ENCODE measurements around the gene RRAD.

Gene RRAD

DNA sequence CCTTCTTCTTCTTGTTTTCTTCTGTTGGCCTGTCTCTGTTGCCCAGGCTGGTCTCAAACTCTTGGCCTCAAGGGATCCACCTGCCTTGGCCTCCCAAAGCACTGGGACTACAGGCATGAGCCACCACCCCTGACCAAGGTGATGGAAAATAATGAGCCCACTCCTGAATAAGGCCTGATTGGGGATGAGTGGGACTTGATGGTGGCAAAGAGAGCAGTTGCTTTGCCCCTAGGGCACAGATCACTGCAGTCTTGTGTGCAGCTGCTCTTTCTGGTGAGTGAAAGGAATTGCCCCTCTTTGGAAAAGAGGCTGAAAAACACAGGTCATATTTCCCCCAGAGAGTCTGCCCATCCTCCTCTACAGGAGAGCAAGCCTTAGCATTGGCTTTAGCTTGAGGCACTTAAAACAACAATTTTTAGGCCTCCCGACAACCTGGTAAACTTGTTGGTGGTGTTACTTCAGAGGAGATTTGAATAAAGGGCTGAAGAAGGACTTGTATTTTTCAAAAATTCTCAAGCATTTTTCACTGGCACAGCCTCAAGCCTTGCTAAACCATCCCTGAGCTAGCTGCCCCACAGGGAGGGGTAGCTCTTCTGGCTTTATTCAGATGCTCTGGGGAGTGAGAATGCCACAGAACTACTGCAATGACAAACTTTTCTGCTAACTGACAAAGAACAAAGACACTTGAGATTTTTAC, 51.1 kb downstream of the RRAD start:
- DNase-seq = no peak

DNA sequence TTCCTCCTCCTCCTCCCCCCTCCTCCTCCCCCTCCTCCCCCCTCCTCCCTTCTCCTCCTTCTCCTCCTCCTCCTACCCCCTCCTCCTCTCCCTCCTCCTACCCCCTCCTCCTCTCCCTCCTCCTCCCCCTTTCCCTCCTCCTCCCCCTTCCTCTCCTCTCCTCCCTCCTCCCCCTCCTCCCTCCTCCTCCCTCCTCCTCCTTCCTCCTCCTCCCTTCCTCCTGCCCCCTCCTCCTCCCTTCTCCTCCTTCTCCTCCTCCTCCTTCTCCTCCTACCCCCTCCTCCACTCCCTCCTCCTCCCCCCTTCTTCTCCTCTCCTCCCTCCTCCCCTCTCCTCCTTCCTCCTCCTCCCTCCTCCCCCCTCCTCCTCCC, 51.7 kb downstream of the RRAD start:
- DNase-seq = no peak

DNA sequence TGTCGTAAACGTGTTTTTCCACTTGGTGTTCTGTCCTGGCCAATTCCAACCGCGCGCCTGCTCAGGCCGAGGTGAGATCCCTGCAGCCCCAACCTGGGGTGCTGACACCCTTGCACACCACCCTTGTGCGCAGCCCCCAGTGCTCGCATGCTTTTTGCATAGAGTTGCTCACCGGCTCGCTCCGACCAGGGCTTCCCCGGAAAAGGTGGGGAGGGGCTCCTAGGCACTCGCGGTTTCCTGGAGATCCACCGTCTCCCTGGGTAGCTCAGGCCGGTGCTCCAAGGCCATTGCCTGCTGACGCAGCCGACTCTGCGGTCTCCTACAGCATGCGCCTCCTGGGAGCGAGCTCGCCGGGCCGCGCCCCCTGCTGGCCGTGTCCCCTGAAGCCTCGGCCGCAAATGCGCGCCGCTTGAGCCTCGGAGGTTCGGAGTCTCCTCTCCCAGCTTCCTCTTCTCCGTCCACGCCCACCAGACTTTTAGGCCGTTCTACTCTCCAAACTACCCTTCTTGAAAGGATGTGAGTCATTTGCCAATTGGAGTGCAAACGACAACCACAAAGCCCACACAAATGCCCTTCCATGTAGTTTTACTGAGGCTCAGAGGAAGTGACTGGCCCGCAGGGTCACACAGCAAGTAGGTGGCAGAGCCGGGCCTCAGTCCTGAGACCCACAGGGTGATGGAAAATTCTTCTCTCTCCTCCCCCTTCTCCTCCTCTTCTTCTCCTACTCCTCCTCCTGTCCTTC, 52.2 kb downstream of the RRAD start:
- peak; percentile 35 for DNase-seq

DNA sequence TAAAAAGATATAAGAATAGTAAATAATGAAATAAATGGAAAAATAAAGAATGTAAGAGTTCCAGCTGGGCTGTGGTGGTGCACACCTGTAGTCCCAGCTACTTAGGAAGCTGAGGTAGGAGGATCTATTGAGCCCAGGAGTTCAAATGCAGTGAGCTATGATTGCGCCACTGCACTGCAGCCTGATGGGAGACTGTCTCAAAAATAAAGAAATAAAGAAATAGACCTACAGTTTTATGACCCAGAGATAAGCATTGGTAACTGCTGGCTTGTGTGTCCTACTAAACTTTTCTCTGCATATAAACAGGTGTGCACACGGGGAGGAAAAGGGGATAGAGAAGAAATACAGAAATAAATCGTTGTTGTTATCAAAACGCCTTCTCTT, 52.8 kb downstream of the RRAD start:
- DNase-seq = no peak

DNA sequence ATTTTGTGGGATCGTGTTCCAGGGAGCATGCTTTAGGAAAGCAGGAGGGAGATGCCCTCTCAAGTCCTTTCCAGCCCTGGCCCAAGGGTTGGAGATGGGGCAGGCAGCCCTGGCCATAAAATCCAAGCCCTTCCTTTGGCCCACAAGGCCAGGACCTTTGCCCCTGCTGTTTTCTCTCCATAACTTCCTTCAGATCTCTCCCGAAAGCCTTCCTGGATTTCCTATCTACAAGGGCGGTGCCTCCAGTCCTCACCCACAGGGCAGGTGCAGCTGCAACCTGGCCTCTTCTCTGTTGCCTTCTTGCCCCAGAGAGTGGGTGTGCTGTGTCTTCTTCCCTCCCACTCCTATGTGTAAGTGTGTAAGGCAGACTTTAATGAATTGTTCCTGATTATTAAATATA, 53.5 kb downstream of the RRAD start:
- no peak for DNase-seq

Data from NCI-H446 treated with DMSO at 0.1 percent for 48 hours (cell line).